T47D (cell line): ENCODE results near the gene AFAP1L2.

Experiments
- DNase-seq, 2 experiments: peaks; one replicate each; pipeline versions ENCODE4 v3.0.0 to v3.0.0-alpha.2; 2011 to 2012; ENCODE audit warnings: low read depth in 1 of 2, low spot score in 1 of 2
- JUND ChIP-seq: IDR thresholded peaks from 2 replicates; pipeline ENCODE4 v1.6.1; 2012; ENCODE audit warnings: low read depth
- in situ Hi-C: cut with HindIII; loops from 2 replicates; pipeline ENCODE4 v1.10.0; 2016; ENCODE audit warnings: low sequenced_read_pairs, low pct_unique_long_range_greater_than_20kb

AFAP1L2 gene

GRCh38 chr10:114313866-114314265, 90.4 kb downstream of the AFAP1L2 start:
- no peak for DNase-seq
- no peak for TF ChIP-seq JUND
- in situ Hi-C loops: no loop called here

GRCh38 chr10:114313139-114313538, 91.2 kb downstream of the AFAP1L2 start:
- in situ Hi-C loops: no loop called here
- no peak for TF ChIP-seq JUND
- DNase-seq: no peak

- TF ChIP-seq JUND: no peak
- in situ Hi-C loops: no loop called here
- DNase-seq: no peak
These were observed 92.6 kb downstream of the AFAP1L2 start for GRCh38 chr10:114311496-114312209.

- no peak for DNase-seq
- TF ChIP-seq JUND: no peak
- in situ Hi-C loops: no loop called here
These were observed 93.3 kb downstream of the AFAP1L2 start for GRCh38 chr10:114311023-114311422.

GRCh38 chr10:114310346-114310745, 94.0 kb downstream of the AFAP1L2 start:
- in situ Hi-C loops: no loop called here
- no peak for TF ChIP-seq JUND
- no peak for DNase-seq

GRCh38 chr10:114309364-114309651, 95.0 kb downstream of the AFAP1L2 start:
- no peak for DNase-seq
- in situ Hi-C loops: no loop called here
- TF ChIP-seq JUND: no peak

- DNase-seq: no peak
- in situ Hi-C loops: no loop called here
- no peak for TF ChIP-seq JUND
These were observed 95.6 kb downstream of the AFAP1L2 start for GRCh38 chr10:114308531-114309363.

GRCh38 chr10:114307731-114308130, 96.6 kb downstream of the AFAP1L2 start:
- no peak for TF ChIP-seq JUND
- DNase-seq: no peak
- in situ Hi-C loops: no loop called here

- in situ Hi-C loops: no loop called here
- 0 out of 2 replicates have a peak, but pooled peaks have one; percentile 20 for TF ChIP-seq JUND
- DNase-seq: peak; percentile 25 to 43
These were observed 98.0 kb downstream of the AFAP1L2 start for GRCh38 chr10:114306116-114306973.

- in situ Hi-C loops: no loop called here
- no peak for DNase-seq
- no peak for TF ChIP-seq JUND
These were observed 98.8 kb downstream of the AFAP1L2 start for GRCh38 chr10:114305521-114305925.

GRCh38 chr10:114304571-114305421, 99.5 kb downstream of the AFAP1L2 start:
- in situ Hi-C loops: no loop called here

More at GRCh38 chr10:114304571-114305421, 99.5 kb downstream of the AFAP1L2 start:
- DNase-seq: peak; percentile 22 to 31
- no peak for TF ChIP-seq JUND
